Fibroblast of lung (primary cell): ENCODE data around the gene PEPD. TPM values are rescaled to one million over a fixed set of nuclear protein-coding genes. Genes with fewer than 3 reads are reported as not detected.

Experiments used
- DNase-seq, 2 donors: peaks; one replicate each; pipeline versions ENCODE4 v3.0.0 to v3.0.0-alpha.2; 2010; ENCODE audit warnings: low read depth in 2 of 2
- H2AFZ ChIP-seq: 2 replicates; pipeline ENCODE4 v1.5.1; 2012; ENCODE audit warnings: low read length, control low read depth, inconsistent platforms
- H3K27ac ChIP-seq: 2 replicates; pipeline ENCODE4 v1.5.1; 2011; ENCODE audit warnings: low read length, control low read depth; ENCODE audit not compliant: insufficient read depth
- H3K27me3 ChIP-seq: 2 replicates; pipeline ENCODE4 v1.5.1; 2011; ENCODE audit warnings: mild to moderate bottlenecking, low read length; ENCODE audit not compliant: control insufficient read depth, insufficient read depth
- H3K36me3 ChIP-seq: 2 replicates; pipeline ENCODE4 v1.5.1; 2011; ENCODE audit warnings: low read length; ENCODE audit not compliant: control insufficient read depth, insufficient read depth
- H3K4me1 ChIP-seq: 2 replicates; pipeline ENCODE4 v1.5.1; 2011; ENCODE audit warnings: low read length; ENCODE audit not compliant: control insufficient read depth, insufficient read depth; ENCODE audit errors: extremely low read depth
- H3K4me2 ChIP-seq: 2 replicates; pipeline ENCODE4 v1.5.1; 2011; ENCODE audit warnings: low read length, control low read depth; ENCODE audit not compliant: insufficient read depth; ENCODE audit errors: extremely low read depth
- H3K4me3 ChIP-seq, 4 experiments: fragments of 200-600 bp in 1 of 4; sonication (generic) in 1 of 4; replicated peaks in 1 of 4; 2 replicates each; pipeline ENCODE4 v1.5.1; 2011 to 2016; ENCODE audit warnings: low read length in 4 of 4, low read depth in 3 of 4, mild to moderate bottlenecking in 3 of 4, control low read depth in 2 of 4, inconsistent platforms in 1 of 4, mixed read lengths in 1 of 4; ENCODE audit not compliant: insufficient read depth in 1 of 4; ENCODE audit errors: control extremely low read depth in 1 of 4
- H3K79me2 ChIP-seq: 2 replicates; pipeline ENCODE4 v1.5.1; 2012; ENCODE audit warnings: mild to moderate bottlenecking, low read length, inconsistent platforms; ENCODE audit not compliant: control insufficient read depth, insufficient read depth
- H3K9ac ChIP-seq: 2 replicates; pipeline ENCODE4 v1.5.1; 2011; ENCODE audit warnings: mild to moderate bottlenecking, low read length, control low read depth; ENCODE audit not compliant: insufficient read depth
- H3K9me3 ChIP-seq: 2 replicates; pipeline ENCODE4 v1.5.1; 2012; ENCODE audit warnings: low read depth, low read length; ENCODE audit not compliant: control insufficient read depth, insufficient read depth
- H4K20me1 ChIP-seq: 2 replicates; pipeline ENCODE4 v1.5.1; 2011; ENCODE audit warnings: low read length; ENCODE audit not compliant: control insufficient read depth, insufficient read depth; ENCODE audit errors: extremely low read depth
- EZH2 ChIP-seq: IDR thresholded peaks from 2 replicates; pipeline ENCODE4 v1.5.1; 2012; ENCODE audit warnings: low read length, control low read depth, mild to moderate bottlenecking; ENCODE audit errors: missing control alignments
- polyA plus RNA-seq, 2 donors: library from polyadenylated mRNA; depleted of rRNA in 1 of 2; stranded (reverse) in 1 of 2; unstranded in 1 of 2; fragments of >200 nt; gene quantifications; 2 replicates each; pipeline ENCODE4 v1.2.1, GENCODE V29; 2011 to 2012; ENCODE audit warnings: missing spikeins in 1 of 2
- total RNA-seq: library from RNA; depleted of rRNA; stranded (reverse); fragments of >200 nt; gene quantifications from 2 replicates; pipeline ENCODE4 v1.2.1, GENCODE V29; 2014
- TF ChIP-seq, protein P1 (sequence below), 2 donors: IDR thresholded peaks in 1 of 2; conservative IDR thresholded peaks in 1 of 2; 1 replicate in 1 of 2; 2 replicates in 1 of 2; pipeline ENCODE4 v1.5.1; 2011 to 2012; ENCODE audit warnings: low read length in 2 of 2, control low read depth in 1 of 2, inconsistent platforms in 1 of 2, low read depth in 1 of 2, mild to moderate bottlenecking in 1 of 2

PEPD gene
- total and polyA plus RNA-seq, 2 donors (not counting 1 experiment from before 2014, with no cell fraction given): 59.8 to 81.9 TPM

DNA sequence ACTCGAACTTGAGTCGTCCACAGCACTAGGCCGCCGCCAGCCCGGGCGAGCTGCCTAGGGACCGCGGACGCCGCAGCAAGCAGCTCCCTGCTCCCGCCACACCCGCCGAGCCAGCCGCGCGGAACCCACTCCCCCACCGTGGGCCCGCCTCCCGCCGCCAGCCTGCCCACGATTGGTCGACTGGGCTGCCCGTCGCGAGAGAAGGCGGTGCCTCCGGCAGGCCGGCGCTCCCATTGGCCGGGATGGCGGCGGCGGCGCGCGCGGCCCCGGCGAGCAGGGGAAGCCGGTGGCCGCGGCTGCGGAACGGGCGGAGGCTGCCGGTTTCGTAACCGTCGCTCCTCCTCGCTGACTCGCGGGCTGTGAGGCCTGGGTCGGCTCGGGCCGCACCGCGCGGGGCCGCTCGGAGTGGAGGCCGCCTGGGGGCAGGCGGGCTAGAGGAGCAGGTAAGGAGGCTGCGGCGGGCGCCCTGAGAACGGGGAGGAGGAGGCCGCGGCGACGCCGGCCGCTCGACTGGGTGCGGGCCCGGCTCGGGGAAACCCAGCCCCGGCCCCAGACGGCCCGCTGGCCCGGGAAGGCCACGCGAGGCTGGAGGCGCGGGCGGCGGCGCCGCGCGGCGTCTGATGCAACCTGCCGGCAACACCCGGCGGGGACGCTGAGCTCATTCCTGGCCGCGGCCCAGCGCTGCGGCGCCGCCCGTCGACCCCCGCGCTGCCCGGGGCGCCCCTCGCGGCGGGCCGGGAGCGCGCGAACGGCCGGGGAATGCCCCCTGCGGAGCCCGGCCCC lies 147.9 kb downstream of the PEPD start, which contains the start of gene CEBPG:
Gene CEBPG, plus strand, starts transcription at position 257 of the 783 bp plus-strand sequence. CDS start 5,531 bp downstream, outside the sequence.
- peaks cover 2% of the 10 kb centered on the region for H4K20me1 ChIP-seq
- no peak for TF ChIP-seq EZH2
- TF ChIP-seq, protein P1, sequence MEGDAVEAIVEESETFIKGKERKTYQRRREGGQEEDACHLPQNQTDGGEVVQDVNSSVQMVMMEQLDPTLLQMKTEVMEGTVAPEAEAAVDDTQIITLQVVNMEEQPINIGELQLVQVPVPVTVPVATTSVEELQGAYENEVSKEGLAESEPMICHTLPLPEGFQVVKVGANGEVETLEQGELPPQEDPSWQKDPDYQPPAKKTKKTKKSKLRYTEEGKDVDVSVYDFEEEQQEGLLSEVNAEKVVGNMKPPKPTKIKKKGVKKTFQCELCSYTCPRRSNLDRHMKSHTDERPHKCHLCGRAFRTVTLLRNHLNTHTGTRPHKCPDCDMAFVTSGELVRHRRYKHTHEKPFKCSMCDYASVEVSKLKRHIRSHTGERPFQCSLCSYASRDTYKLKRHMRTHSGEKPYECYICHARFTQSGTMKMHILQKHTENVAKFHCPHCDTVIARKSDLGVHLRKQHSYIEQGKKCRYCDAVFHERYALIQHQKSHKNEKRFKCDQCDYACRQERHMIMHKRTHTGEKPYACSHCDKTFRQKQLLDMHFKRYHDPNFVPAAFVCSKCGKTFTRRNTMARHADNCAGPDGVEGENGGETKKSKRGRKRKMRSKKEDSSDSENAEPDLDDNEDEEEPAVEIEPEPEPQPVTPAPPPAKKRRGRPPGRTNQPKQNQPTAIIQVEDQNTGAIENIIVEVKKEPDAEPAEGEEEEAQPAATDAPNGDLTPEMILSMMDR (conservative IDR thresholded peaks at IDR 0.05 in 1 of 2, IDR thresholded peaks at IDR 0.05 in 1 of 2; ENCODE audit: low read depth in 1 of 2, low read length in 2 of 2): no peak
- peak; percentile 88 to 91 for DNase-seq
- peak within 1 kb of the TSS; percentile 54 for H2AFZ ChIP-seq
- H3K36me3 ChIP-seq: no peaks in the 10 kb centered on the region
- peaks cover 6% of the 10 kb centered on the region for H3K4me1 ChIP-seq
- peak within 1 kb of the TSS; percentile 95 for H3K4me2 ChIP-seq
- peak within 1 kb of the TSS; percentile 61 to 89 (median 73) for H3K4me3 ChIP-seq
- H3K27ac ChIP-seq: peak within 1 kb of the TSS; percentile 90
- peaks cover 36% of the 10 kb centered on the region for H3K79me2 ChIP-seq
- H3K9ac ChIP-seq: peak within 1 kb of the TSS; percentile 100
- no peaks in the 10 kb centered on the region for H3K27me3 ChIP-seq
- H3K9me3 ChIP-seq: no peaks in the 10 kb centered on the region

DNA sequence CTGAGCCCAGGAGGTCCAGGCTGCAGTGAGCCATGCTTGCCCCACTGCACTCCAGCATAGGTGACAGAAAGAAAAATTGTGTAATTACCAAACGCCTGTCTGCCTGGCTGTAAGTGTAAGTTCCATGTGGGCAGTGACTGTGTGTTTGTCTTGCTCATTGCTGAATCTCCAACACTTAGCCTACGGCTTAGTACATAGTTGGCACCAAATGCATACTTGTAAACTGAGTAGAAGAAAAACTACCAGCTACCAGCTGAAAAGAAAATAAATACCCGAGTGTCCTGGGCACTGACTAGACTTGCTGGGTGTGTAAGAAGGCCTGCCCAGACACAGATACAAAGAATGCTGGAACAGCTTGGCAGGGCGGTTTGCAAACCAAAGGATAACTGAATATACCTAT lies 150.8 kb downstream of the PEPD start:
- TF ChIP-seq, protein P1 (conservative IDR thresholded peaks at IDR 0.05 in 1 of 2, IDR thresholded peaks at IDR 0.05 in 1 of 2; ENCODE audit: low read depth in 1 of 2, low read length in 2 of 2): no peak
- TF ChIP-seq EZH2: no peak
- peaks cover 3% of the 10 kb centered on the region for H3K27me3 ChIP-seq
- no peak overlapping the region for H3K4me2 ChIP-seq
- no peak overlapping the region for H3K4me3 ChIP-seq
- peaks cover 6% of the 10 kb centered on the region for H3K4me1 ChIP-seq
- no peak overlapping the region for H2AFZ ChIP-seq
- H3K9ac ChIP-seq: no peak overlapping the region
- no peaks in the 10 kb centered on the region for H3K36me3 ChIP-seq
- no peak for DNase-seq
- peaks cover 17% of the 10 kb centered on the region for H3K79me2 ChIP-seq
- H3K27ac ChIP-seq: no peak overlapping the region
- H4K20me1 ChIP-seq: peaks cover 2% of the 10 kb centered on the region
- no peaks in the 10 kb centered on the region for H3K9me3 ChIP-seq

DNA sequence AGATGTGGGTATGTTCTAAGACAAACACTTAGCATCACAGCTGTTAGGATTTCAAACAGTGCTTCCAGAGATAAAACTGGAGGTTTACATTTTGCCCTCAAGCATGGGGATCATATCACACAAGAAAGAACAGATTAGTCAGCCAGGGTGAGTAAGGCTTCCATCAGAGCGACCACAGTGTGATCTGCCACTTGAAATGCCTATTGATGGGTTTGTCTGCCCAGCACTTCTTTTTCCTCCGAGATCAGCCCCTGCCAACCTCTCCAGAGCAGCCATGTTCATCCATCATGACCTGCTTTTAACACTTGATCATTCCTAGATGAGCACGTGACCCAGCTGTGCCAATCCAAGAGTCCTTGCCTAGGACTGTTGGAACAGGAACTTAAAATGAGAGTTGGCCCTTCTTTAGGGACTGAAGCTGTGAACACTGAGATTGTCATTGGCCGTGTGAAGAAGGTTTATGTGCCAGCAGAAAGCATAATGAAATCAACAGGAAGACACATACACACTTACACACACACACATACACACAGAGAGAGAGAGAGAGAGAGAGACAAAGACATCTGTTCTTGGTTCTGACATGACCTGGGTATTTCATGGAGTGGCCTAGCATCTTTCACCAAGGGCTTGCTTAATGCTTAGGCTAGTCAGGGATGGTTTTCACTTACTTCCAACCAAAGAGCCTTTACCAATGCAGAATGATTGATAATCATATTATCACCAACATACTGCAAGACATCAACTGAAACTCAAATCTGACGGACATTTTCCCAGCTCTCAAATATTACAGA lies 153.3 kb downstream of the PEPD start:
- Histone ChIP-seq H3K4me2 (no peak overlapping the region), H3K4me1 (no peaks in the 10 kb centered on the region)

More for the DNA sequence above, 153.3 kb downstream of the PEPD start:
- TF ChIP-seq, protein P1 (conservative IDR thresholded peaks at IDR 0.05 in 1 of 2, IDR thresholded peaks at IDR 0.05 in 1 of 2; ENCODE audit: low read depth in 1 of 2, low read length in 2 of 2): no peak
- no peak for TF ChIP-seq EZH2
- no peaks in the 10 kb centered on the region for H4K20me1 ChIP-seq
- H3K79me2 ChIP-seq: no peaks in the 10 kb centered on the region
- no peaks in the 10 kb centered on the region for H3K36me3 ChIP-seq
- H2AFZ ChIP-seq: no peak overlapping the region
- H3K4me3 ChIP-seq: no peak overlapping the region
- H3K27ac ChIP-seq: no peak overlapping the region
- H3K9ac ChIP-seq: no peak overlapping the region
- H3K27me3 ChIP-seq: peaks cover 3% of the 10 kb centered on the region
- H3K9me3 ChIP-seq: no peaks in the 10 kb centered on the region
- peak; percentile 26 to 54 for DNase-seq
